Islet of Langerhans (tissue), 1 donor: ENCODE measurements around the gene MBLAC1.

Experiments
- FAIRE-seq: peaks from one replicate; lab custom pipeline; 2011; peaks lifted over from hg19 to GRCh38; lab: Jason Lieb, UNC

Gene MBLAC1

GRCh38 chr7:100098913-100099312, 27.9 kb upstream of the MBLAC1 start:
- FAIRE-seq, result no peak

- no peak for FAIRE-seq
Measured at GRCh38 chr7:100099452-100099851, 27.3 kb upstream of the MBLAC1 start.

- no peak for FAIRE-seq
Measured at GRCh38 chr7:100100420-100101015, 26.2 kb upstream of the MBLAC1 start.

GRCh38 chr7:100101016-100101862, 25.5 kb upstream of the MBLAC1 start, which contains the start of the genes AP4M1 and MCM7:
TSS of gene AP4M1 (plus strand) at chr7:100101643. CDS start at chr7:100101715, 72 bp downstream.
TSS of gene MCM7 (minus strand) at chr7:100101397. CDS start at chr7:100101294, 103 bp downstream.
- FAIRE-seq, result no peak

GRCh38 chr7:100102950-100103840, 23.6 kb upstream of the MBLAC1 start:
- FAIRE-seq, result no peak

- FAIRE-seq, result no peak
Measured at GRCh38 chr7:100105534-100105933, 21.2 kb upstream of the MBLAC1 start.

GRCh38 chr7:100106633-100107032, 20.1 kb upstream of the MBLAC1 start:
- FAIRE-seq, result no peak

GRCh38 chr7:100107125-100107737, 19.5 kb upstream of the MBLAC1 start:
- no peak for FAIRE-seq

- no peak for FAIRE-seq
Measured at GRCh38 chr7:100107890-100108289, 18.9 kb upstream of the MBLAC1 start.

GRCh38 chr7:100109521-100110163, 17.1 kb upstream of the MBLAC1 start:
- FAIRE-seq, result no peak

GRCh38 chr7:100111156-100111555, 15.6 kb upstream of the MBLAC1 start:
- FAIRE-seq, result no peak

- no peak for FAIRE-seq
Measured at GRCh38 chr7:100111914-100112313, 14.9 kb upstream of the MBLAC1 start.

GRCh38 chr7:100115026-100115425, 11.7 kb upstream of the MBLAC1 start:
- no peak for FAIRE-seq

- FAIRE-seq, result no peak
Measured at GRCh38 chr7:100118388-100119071, 8.2 kb upstream of the MBLAC1 start.

- no peak for FAIRE-seq
Measured at GRCh38 chr7:100119072-100119969, 7.4 kb upstream of the MBLAC1 start, which contains the start of the genes CNPY4 and TAF6. TSS of gene CNPY4 (plus strand) at chr7:100119634. CDS start at chr7:100119745, 111 bp downstream. TSS of gene TAF6 (minus strand) at chr7:100119358. CDS start at chr7:100114209, 5,149 bp downstream.

GRCh38 chr7:100119970-100120732, 6.6 kb upstream of the MBLAC1 start:
- no peak for FAIRE-seq

- no peak for FAIRE-seq
Measured at GRCh38 chr7:100120733-100121036, 6.1 kb upstream of the MBLAC1 start.

- FAIRE-seq, result no peak
Measured at GRCh38 chr7:100122067-100122466, 4.7 kb upstream of the MBLAC1 start.

- no peak for FAIRE-seq
Measured at GRCh38 chr7:100122568-100122967, 4.2 kb upstream of the MBLAC1 start.
